ENCODE results near the gene STARD5.

DNA sequence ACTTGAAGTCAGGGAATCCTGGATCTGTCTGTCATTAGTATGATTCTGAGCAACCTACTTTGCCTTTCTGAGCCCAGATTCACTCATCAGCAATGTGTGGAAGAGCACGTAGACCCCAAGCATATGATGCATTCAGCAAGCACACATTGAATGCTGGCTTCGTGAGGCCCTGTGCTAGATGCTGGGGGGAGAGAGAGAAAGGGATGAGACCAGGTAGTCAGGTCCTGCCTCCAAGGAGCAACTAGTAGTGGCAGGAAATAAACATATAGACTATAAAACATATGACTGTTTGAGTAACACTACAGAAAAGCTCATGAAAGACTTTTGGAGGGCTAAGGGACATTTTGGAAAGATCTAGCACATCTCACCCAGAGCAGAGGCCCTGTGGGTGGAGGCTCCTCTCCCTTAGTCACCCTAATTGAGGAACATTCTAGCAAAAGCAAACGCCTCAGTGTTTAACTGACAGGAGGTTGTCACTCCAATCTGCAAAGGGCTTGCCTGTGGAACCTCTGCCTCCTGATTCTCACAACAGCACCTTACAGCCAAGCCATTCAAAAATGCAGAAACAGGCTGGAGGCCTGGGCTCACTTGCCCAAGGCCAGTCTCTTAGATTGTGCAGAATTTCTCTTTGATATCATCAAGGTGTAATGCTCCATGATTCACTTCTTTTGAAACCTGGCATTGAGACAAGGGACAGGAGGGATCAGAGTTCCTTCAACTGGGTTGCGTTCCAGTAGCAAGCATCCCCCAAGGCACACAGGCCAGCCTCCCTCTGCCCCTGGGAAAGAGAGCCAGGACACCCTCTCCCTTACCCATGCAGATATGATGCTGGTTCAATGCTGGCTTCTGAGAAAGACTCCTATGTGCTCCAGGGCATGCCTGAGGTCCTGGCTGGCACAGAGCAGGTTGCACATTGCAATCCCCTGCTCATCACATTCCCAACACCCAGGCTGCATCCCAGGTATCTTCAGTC lies 26.1 kb downstream of the STARD5 start:
- TF ChIP-seq POLR2A (IDR thresholded peaks at IDR 0.05; ENCODE audit: extremely low read depth, insufficient read length) (no peak), MYC (IDR thresholded peaks at IDR 0.05; ENCODE audit: low read depth, low read length) (no peak)
- TF ChIP-seq, protein P1, sequence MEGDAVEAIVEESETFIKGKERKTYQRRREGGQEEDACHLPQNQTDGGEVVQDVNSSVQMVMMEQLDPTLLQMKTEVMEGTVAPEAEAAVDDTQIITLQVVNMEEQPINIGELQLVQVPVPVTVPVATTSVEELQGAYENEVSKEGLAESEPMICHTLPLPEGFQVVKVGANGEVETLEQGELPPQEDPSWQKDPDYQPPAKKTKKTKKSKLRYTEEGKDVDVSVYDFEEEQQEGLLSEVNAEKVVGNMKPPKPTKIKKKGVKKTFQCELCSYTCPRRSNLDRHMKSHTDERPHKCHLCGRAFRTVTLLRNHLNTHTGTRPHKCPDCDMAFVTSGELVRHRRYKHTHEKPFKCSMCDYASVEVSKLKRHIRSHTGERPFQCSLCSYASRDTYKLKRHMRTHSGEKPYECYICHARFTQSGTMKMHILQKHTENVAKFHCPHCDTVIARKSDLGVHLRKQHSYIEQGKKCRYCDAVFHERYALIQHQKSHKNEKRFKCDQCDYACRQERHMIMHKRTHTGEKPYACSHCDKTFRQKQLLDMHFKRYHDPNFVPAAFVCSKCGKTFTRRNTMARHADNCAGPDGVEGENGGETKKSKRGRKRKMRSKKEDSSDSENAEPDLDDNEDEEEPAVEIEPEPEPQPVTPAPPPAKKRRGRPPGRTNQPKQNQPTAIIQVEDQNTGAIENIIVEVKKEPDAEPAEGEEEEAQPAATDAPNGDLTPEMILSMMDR (IDR thresholded peaks at IDR 0.05; ENCODE audit: low read depth, low read length), result no peak
